WTC11 (cell line): ENCODE measurements around the gene SBF1. TPM values are rescaled to one million over a fixed set of nuclear protein-coding genes. Genes with fewer than 3 reads are reported as not detected.
A peak's percentile ranks its signal among the peaks of the same experiment; 100 is the strongest.

Experiments
- ATAC-seq: fragments of 200-7000 bp; cut with Tn5 transposase; 2 replicates; pipeline ENCODE4 v1.10.0; 2021; ENCODE audit warnings: mild to moderate bottlenecking, moderate library complexity
- CTCF ChIA-PET: fragments of 300-600 bp; sonication (Branson Sonifier 250); formaldehyde crosslinking; loops from one replicate; lab custom pipeline; 2021; ENCODE audit warnings: antibody characterized with exemption; lab: Charles Lee
- POLR2A ChIA-PET: fragments of 350-600 bp; sonication (Branson Sonifier 250); formaldehyde crosslinking; loops from one replicate; lab custom pipeline; 2021; ENCODE audit warnings: antibody characterized with exemption; lab: Charles Lee
- DNase-seq: peaks from one replicate; pipeline ENCODE4 v3.0.0; 2021; ENCODE audit warnings: low spot score
- H3K27ac Mint-ChIP-seq: 2 replicates; pipeline ENCODE4 v1.8.0; 2021; ENCODE audit warnings: mixed read lengths
- H3K27me3 Mint-ChIP-seq: 2 replicates; pipeline ENCODE4 v1.8.0; 2021; ENCODE audit warnings: low read depth, mild to moderate bottlenecking, moderate library complexity, mixed read lengths
- H3K36me3 Mint-ChIP-seq: 2 replicates; pipeline ENCODE4 v1.8.0; 2021; ENCODE audit warnings: mixed read lengths
- H3K4me1 Mint-ChIP-seq: 2 replicates; pipeline ENCODE4 v1.8.0; 2022; ENCODE audit warnings: mixed read lengths
- H3K4me3 Mint-ChIP-seq: 2 replicates; pipeline ENCODE4 v1.8.0; 2021; ENCODE audit warnings: mild to moderate bottlenecking, moderate library complexity, mixed read lengths
- H3K9me3 Mint-ChIP-seq: 2 replicates; pipeline ENCODE4 v1.8.0; 2021; ENCODE audit warnings: mixed read lengths
- AFF4 ChIP-seq: sonication (generic); formaldehyde crosslinking; IDR thresholded peaks from 2 replicates; pipeline ENCODE4 v1.8.1; 2023; ENCODE audit warnings: mild to moderate bottlenecking, missing genetic modification reagents, borderline replicate concordance
- CREM ChIP-seq: sonication (generic); formaldehyde crosslinking; IDR thresholded peaks from 2 replicates; pipeline ENCODE4 v1.8.1; 2022; ENCODE audit warnings: mild to moderate bottlenecking, missing genetic modification reagents, moderate library complexity
- FOXP4 ChIP-seq: sonication (generic); formaldehyde crosslinking; IDR thresholded peaks from 2 replicates; pipeline ENCODE4 v1.8.0; 2022; ENCODE audit warnings: mild to moderate bottlenecking, missing genetic modification reagents
- JUN ChIP-seq: sonication (generic); formaldehyde crosslinking; IDR thresholded peaks from 2 replicates; pipeline ENCODE4 v1.8.0; 2023; ENCODE audit warnings: mild to moderate bottlenecking, missing genetic modification reagents
- KAT7 ChIP-seq: sonication (generic); formaldehyde crosslinking; IDR thresholded peaks from 2 replicates; pipeline ENCODE4 v1.8.1; 2023; ENCODE audit warnings: missing genetic modification reagents, mild to moderate bottlenecking, borderline replicate concordance
- PREB ChIP-seq: sonication (generic); formaldehyde crosslinking; IDR thresholded peaks from 2 replicates; pipeline ENCODE4 v1.8.1; 2022; ENCODE audit warnings: mild to moderate bottlenecking, missing genetic modification reagents, moderate library complexity, borderline replicate concordance
- ZBTB43 ChIP-seq: sonication (generic); formaldehyde crosslinking; IDR thresholded peaks from 2 replicates; pipeline ENCODE4 v1.8.1; 2023; ENCODE audit warnings: mild to moderate bottlenecking, missing genetic modification reagents
- ZNF416 ChIP-seq: fragments of 250-450 bp; sonication (Bioruptor Pico); IDR thresholded peaks from 2 replicates; pipeline ENCODE4 v1.9.0; 2021; ENCODE audit warnings: mild to moderate bottlenecking, inconsistent platforms
- ZNF425 ChIP-seq: fragments of 250-450 bp; sonication (Bioruptor Pico); conservative IDR thresholded peaks from 2 replicates; pipeline ENCODE4 v1.9.0; 2021; ENCODE audit warnings: mild to moderate bottlenecking
- ZNF532 ChIP-seq: fragments of 250-450 bp; sonication (Bioruptor Pico); IDR thresholded peaks from 2 replicates; pipeline ENCODE4 v1.9.0; 2021; ENCODE audit warnings: mild to moderate bottlenecking, borderline replicate concordance
- total RNA-seq: library from RNA; stranded (reverse); gene quantifications from 3 replicates; pipeline ENCODE4 v1.2.3, GENCODE V29; 2021

The SBF1 gene
- total RNA-seq, 1 experiment from 2014 or later, result 108 TPM

- Mint-ChIP-seq H3K27ac (peak overlapping the region; percentile 41; the same call in 1 of the 2 replicates), H3K36me3 (peaks cover under 1% of the 10 kb centered on the region), H3K9me3 (no peaks in the 10 kb centered on the region), H3K4me3 (no peak overlapping the region), H3K27me3 (peaks cover 8% of the 10 kb centered on the region), H3K4me1 (peaks cover 34% of the 10 kb centered on the region)
- TF ChIP-seq ZNF425 (CRISPR knock-in tag) (no peak), AFF4 (no peak), KAT7 (CRISPR knock-in tag) (no peak), PREB (CRISPR knock-in tag) (no peak), FOXP4 (no peak), ZNF532 (CRISPR knock-in tag) (no peak), CREM (no peak), ZNF416 (CRISPR knock-in tag) (no peak), JUN (CRISPR knock-in tag) (no peak), ZBTB43 (CRISPR knock-in tag) (no peak)
- ChIA-PET POLR2A (no interaction called here), CTCF (interaction anchor here (1.2 to 1.5 kb wide), 2 partner anchors 9 to 26 kb away, joined by 3 to 5 read pairs; partner anchors contain the start of gene ADM2)
- ATAC-seq (no peak), DNase-seq (no peak)
Observed at GRCh38 chr22:50471962-50472361, 2.9 kb downstream of the SBF1 start.
